ENCODE results near the gene CCR3.

CCR3 gene

GRCh38 chr3:46277476-46277875 lies 35.2 kb downstream of the CCR3 start:
- DNase-seq: no peak

DNA sequence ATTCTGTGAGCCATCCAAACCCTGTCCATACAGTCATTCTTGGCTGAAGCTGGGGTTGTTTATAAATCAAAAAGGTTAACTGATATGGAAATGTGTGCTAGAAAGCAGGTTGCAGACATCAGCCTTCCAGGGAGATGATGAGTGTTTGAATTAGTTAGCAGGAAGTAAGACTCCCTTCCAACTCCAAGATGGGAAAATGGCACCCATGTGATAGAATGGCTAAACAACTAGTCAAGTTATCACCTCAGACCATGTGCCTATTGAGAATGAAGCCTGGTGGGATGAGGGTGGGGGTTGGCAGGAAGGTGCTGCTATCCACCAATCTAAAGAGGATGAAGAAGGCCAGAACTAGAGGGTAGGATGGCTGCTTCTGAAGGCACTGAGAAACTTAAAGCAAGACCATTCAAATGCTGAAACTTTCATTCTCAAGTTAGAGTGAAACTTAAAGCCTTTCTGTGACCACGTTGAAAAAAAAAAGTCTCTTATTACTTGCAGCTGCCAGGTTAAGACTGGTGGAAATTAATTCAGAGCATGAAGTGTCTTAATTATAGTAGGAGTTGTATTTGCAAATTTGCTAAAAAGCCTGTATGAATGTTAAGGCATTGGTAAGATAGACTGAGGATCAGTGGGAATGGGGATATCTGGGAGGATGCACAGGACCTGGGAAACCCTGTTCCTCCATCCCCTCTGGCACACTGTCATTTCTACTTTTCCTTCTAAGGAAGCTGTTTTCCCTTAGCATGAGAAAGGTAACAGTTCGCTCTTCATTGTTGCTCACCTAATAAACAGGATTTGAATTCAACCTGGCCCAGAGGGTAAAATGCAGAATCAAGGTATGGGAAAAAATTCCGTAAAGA lies 36.8 kb downstream of the CCR3 start:
- no peak for DNase-seq

GRCh38 chr3:46280105-46280797 lies 38.0 kb downstream of the CCR3 start:
- no peak for DNase-seq

- DNase-seq: no peak
Observed at GRCh38 chr3:46281551-46281950, 39.3 kb downstream of the CCR3 start.

DNA sequence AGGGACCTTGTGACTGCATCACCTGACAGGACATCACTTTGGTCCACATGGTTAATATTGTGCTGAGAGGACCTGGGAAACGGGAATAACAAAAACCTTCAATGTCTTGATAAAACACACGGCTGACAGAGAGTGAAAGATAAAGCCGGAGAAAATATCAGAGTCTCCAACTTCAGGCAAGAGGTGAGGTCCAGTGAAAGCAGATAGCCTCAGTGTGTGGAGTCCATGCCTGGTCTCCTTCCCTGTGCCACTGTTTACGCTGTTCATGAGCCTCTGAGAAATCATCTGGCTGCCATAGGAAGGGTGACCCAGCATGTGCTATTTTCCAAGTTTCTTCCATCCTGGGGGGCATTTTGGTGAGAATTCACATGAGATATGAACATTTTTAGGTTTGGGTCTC lies 39.8 kb downstream of the CCR3 start:
- DNase-seq: no peak

- DNase-seq: no peak
Observed at GRCh38 chr3:46282696-46283095, 40.4 kb downstream of the CCR3 start.

DNA sequence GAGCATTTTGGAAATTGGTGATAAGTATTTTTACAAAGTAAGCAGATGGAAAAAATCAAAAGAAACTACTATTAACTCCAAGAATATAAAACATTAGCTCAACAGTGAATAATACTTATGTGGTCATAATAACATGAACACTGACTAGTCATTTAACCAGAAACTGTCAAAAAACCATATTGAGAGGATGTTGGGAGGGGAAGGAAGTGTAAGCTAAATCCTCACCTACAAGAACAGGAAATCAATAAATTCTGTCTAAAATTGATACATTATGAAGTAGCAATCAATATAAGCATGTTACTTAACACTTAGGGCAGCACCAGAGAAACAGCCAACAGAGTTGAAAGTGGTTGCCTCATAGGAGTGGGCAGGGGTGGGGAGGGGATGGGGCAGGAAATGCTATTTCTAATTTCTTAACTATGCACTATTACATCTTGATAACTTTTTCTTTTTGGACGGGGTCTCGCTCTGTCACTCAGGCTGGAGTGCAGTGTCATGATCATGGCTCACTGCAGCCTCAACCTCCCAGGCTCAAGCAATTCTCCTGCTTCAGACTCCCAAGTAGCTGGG lies 41.7 kb downstream of the CCR3 start:
- DNase-seq: no peak

DNA sequence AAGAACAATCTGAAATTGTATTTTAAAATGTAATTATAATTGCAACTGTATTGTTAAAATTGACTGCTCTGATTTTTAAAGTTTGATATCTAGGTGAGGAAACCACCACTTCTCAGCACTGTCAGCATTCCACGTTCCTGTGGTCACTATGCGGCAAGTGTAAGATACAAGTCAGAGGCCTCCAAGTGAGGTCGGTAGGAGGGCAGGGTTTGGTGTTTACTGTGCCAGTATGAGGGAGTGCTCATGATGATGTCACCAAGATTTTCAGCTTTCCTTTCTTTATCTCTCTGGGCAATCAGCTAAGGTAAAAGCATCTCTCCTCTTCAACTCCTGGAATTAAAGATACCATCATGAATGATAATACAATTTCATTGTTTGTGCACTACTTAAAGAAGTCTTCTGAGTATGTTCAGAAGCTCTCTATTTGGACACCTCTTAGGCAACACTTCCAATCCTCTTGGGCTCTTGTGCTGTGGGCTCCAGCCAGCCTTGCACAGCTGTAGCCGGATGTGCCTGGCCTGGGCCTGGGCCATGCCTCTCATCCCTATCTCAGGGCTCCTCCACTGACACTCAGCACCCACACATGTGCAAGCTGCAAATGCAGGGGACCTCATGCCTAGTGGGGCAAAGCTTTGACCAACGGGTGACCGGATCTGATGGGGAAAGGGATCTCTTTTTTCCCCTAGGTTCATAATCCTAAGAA lies 42.9 kb downstream of the CCR3 start:
- DNase-seq: no peak

- no peak for DNase-seq
Observed at GRCh38 chr3:46285931-46286619, 43.8 kb downstream of the CCR3 start.

- no peak for DNase-seq
Observed at GRCh38 chr3:46286947-46287565, 44.8 kb downstream of the CCR3 start.

GRCh38 chr3:46289551-46289950 lies 47.3 kb downstream of the CCR3 start:
- DNase-seq: no peak

GRCh38 chr3:46289966-46290365 lies 47.7 kb downstream of the CCR3 start:
- no peak for DNase-seq

DNA sequence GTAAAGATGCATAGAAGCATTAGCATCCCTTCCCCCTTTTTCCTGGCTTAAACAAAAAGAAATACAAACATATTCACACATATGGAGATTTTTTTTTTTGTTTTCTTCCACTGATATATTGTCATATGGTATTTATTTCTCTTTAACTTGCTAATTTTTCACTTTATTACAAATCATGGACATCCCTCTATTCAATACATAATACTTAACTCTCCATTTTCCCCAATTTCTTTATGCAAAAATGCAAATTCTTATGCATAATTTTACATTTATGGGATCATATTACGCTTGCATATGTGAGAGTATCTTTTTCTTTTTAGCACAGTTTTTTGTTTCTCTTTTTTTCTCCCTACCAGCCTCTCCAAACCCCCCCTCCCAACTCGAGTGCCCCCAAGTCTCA lies 48.8 kb downstream of the CCR3 start:
- no peak for DNase-seq

DNA sequence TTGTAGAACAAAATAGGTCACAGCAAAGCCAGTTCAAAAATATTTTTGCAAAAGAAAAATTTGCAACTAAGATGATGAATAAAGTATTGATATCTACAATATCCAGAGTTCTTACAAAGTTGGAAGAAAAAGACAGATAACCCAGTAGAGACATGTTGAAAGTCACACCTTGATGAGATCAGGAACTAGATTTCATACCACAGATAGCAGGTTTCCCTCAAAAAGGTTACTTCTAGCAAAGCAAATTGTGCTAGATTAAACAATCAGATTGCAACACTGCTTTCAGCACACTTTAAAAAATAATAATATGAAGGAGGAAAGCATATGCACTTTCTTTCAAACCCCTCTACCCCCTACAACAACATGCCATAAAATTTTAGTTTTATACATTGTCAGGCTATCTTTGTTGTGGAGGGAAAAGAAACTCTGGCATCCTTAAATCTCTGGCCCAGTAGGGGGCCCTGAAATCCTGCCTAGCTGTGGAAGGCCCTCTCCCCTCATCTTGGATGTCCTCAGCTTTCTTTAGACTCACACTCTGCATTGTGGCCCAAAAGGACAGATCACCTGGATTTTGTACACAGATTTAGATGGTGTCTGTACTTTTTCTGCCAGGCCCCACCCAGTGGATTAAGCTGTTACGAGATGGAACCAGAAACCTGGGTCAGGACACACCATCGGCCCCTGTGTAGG lies 50.9 kb downstream of the CCR3 start:
- DNase-seq: no peak

DNA sequence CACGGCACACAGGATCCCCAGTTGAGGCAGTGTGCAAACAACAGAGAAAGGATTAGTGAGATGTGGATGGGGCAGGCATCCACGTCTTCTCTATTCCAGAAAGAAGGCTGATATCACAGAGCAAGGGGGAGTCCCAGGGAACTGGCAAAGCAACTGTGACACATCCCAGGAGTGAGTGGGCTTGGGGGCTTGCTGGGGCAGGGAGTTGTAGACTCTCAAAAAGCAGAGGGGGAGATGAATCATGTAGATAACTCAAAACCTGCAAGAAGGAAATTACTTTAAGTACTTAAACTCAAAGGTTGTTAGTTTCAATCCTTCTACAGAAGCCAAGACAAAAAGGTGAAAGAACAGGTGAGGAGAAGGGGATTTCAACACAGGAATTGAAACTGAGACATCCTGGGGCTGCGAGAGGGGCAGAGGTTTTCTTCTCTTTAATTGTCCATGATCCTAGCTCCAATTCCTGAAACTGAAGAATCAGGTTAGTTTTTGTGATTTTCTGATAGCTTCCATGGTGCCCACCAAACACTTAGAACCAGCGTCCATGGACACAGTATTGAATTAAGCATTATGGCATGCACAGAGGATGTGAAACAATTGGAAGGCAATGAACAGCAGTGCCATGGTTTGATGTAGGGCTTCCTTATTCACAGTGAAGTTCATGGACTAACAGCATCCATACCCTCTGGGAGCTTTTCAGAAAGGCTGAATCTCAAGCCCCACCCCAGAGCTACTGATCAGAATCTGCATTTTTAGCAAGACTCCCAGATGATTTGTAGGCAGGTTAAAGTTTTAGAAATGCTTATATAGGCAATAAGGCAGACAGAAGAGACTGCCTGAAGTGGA lies 52.0 kb downstream of the CCR3 start:
- DNase-seq: peak; percentile 51

- DNase-seq: no peak
Observed at GRCh38 chr3:46296826-46297225, 54.6 kb downstream of the CCR3 start.

DNA sequence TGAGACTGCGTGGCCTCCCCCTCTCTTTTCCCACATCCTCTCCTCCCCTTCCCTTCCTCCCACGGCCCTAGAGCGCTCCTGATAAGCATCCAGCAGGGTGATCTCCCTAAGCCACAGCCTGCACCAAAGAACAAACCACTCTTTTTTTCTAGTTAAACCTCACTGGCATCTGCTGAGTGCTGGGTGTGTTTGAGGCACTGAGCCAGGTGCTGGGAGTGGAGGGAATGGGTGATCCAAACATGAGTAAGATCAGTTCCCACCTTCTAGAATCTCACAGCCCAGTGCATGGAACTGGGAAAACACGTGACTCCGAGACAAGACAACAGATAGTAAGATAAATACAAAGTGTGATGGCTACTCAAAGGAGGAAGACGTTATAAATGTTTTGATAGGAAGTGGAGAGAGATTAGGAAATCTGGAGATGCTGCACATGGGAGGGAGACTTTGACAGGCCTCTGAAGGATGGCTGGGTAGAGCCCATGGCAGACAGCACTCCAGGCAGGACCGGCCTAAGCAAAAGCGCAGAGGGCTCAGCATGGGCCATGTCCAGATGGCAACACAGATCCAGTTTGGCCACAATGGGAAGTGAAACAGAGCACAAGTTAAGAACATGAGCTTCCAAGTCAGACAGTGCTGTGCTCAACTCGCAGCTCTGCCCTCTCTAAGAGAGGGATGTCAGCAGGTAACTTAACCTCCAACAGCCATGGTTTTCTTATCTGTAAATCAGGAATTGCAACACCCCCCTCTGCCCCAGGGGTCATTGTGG lies 55.6 kb downstream of the CCR3 start:
- no peak for DNase-seq

GRCh38 chr3:46298871-46299607 lies 56.8 kb downstream of the CCR3 start:
- no peak for DNase-seq
